GM12872 (cell line): ENCODE data around the gene FAM50A.

Source experiments
- CTCF ChIP-seq: IDR thresholded peaks from 3 replicates; pipeline ENCODE4 v1.5.1; 2011; ENCODE audit warnings: low read depth, mild to moderate bottlenecking, low read length, moderate library complexity; ENCODE audit not compliant: insufficient read depth

FAM50A gene

GRCh38 chrX:154465601-154466000 lies 21.7 kb downstream of the FAM50A start:
- no peak for TF ChIP-seq CTCF

GRCh38 chrX:154466036-154466435 lies 22.1 kb downstream of the FAM50A start:
- TF ChIP-seq CTCF, result no peak

- no peak for TF ChIP-seq CTCF
These were observed 23.0 kb downstream of the FAM50A start for GRCh38 chrX:154466907-154467306.

- TF ChIP-seq CTCF, result no peak
These were observed 23.6 kb downstream of the FAM50A start for GRCh38 chrX:154467556-154467955.

GRCh38 chrX:154468217-154468616 lies 24.3 kb downstream of the FAM50A start:
- TF ChIP-seq CTCF, result no peak

GRCh38 chrX:154469114-154469513 lies 25.2 kb downstream of the FAM50A start:
- TF ChIP-seq CTCF, result no peak

GRCh38 chrX:154469880-154470279 lies 25.9 kb downstream of the FAM50A start:
- no peak for TF ChIP-seq CTCF

GRCh38 chrX:154470434-154470833 lies 26.5 kb downstream of the FAM50A start:
- TF ChIP-seq CTCF, result no peak
